ENCODE measurements around the gene STAB1.

Gene STAB1

GRCh38 chr3:52458770-52459545 lies 36.2 kb upstream of the STAB1 start:
- DNase-seq (ENCODE audit: extremely low spot score, insufficient read length, low read depth), result no peak
- no peak for FAIRE-seq

GRCh38 chr3:52461874-52462273 lies 33.3 kb upstream of the STAB1 start:
- DNase-seq (ENCODE audit: extremely low spot score, insufficient read length, low read depth), result no peak
- no peak for FAIRE-seq

GRCh38 chr3:52463416-52463815 lies 31.7 kb upstream of the STAB1 start:
- DNase-seq (ENCODE audit: extremely low spot score, insufficient read length, low read depth) (no peak), FAIRE-seq (no peak)

- FAIRE-seq (no peak), DNase-seq (ENCODE audit: extremely low spot score, insufficient read length, low read depth) (no peak)
These were observed 26.8 kb upstream of the STAB1 start for GRCh38 chr3:52468336-52468735.

- FAIRE-seq, result no peak
- DNase-seq (ENCODE audit: extremely low spot score, insufficient read length, low read depth), result no peak
These were observed 26.1 kb upstream of the STAB1 start for GRCh38 chr3:52469001-52469400.

- DNase-seq (ENCODE audit: extremely low spot score, insufficient read length, low read depth), result no peak
- no peak for FAIRE-seq
These were observed 24.2 kb upstream of the STAB1 start for GRCh38 chr3:52470920-52471319.

GRCh38 chr3:52471371-52472238 lies 23.5 kb upstream of the STAB1 start:
- no peak for DNase-seq (ENCODE audit: extremely low spot score, insufficient read length, low read depth)
- FAIRE-seq, result peak; percentile 26

- DNase-seq (ENCODE audit: extremely low spot score, insufficient read length, low read depth) (no peak), FAIRE-seq (no peak)
These were observed 22.7 kb upstream of the STAB1 start for GRCh38 chr3:52472239-52473000.

- FAIRE-seq (no peak), DNase-seq (ENCODE audit: extremely low spot score, insufficient read length, low read depth) (no peak)
These were observed 22.1 kb upstream of the STAB1 start for GRCh38 chr3:52473026-52473425.

GRCh38 chr3:52477076-52477795 lies 17.9 kb upstream of the STAB1 start:
- no peak for DNase-seq (ENCODE audit: extremely low spot score, insufficient read length, low read depth)
- FAIRE-seq, result no peak

- FAIRE-seq, result no peak
These were observed 17.4 kb upstream of the STAB1 start for GRCh38 chr3:52477796-52478095.

GRCh38 chr3:52479037-52479876 lies 15.9 kb upstream of the STAB1 start:
- no peak for DNase-seq (ENCODE audit: extremely low spot score, insufficient read length, low read depth)
- no peak for FAIRE-seq

More at GRCh38 chr3:52477796-52478095, 17.4 kb upstream of the STAB1 start:
- DNase-seq (ENCODE audit: extremely low spot score, insufficient read length, low read depth), result no peak

GRCh38 chr3:52479877-52480575 lies 15.1 kb upstream of the STAB1 start:
- DNase-seq (ENCODE audit: extremely low spot score, insufficient read length, low read depth) (no peak), FAIRE-seq (no peak)

GRCh38 chr3:52480768-52481715 lies 14.1 kb upstream of the STAB1 start:
- DNase-seq (ENCODE audit: extremely low spot score, insufficient read length, low read depth) (no peak), FAIRE-seq (no peak)

- FAIRE-seq, result no peak
- no peak for DNase-seq (ENCODE audit: extremely low spot score, insufficient read length, low read depth)
These were observed 13.2 kb upstream of the STAB1 start for GRCh38 chr3:52481819-52482521.

- FAIRE-seq (no peak), DNase-seq (ENCODE audit: extremely low spot score, insufficient read length, low read depth) (no peak)
These were observed 12.1 kb upstream of the STAB1 start for GRCh38 chr3:52483081-52483480.
